22Rv1 (cell line): ENCODE data around the gene EFNA2.

ENCODE experiments used
- CTCF ChIP-seq: fragments of 450-650 bp; IDR thresholded peaks from 2 replicates; pipeline ENCODE4 v1.5.1; 2017; ENCODE audit warnings: mild to moderate bottlenecking
- ZFX ChIP-seq: fragments of 450-650 bp; IDR thresholded peaks from 2 replicates; pipeline ENCODE4 v1.6.1; 2017; ENCODE audit warnings: antibody characterized with exemption, borderline replicate concordance

DNA sequence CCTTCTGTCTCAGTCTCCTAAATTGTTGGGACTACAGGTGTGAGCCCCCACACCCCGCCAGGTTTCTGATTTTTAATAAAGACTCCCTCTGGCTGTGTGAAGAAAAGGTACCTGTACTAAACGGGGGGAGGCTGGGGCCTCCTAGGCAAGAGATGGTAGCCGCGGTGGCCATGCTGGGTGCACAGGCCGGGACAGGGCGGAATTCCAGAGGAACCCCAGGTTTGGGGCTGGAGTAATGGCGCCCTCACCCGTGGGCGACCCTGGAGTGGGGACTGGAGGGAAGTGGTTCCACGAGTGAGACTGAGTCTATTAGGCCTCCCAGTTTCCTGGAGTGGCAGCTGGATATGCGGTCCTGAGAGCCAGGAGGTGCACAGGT is 46.3 kb upstream of the EFNA2 start:
- no peak for TF ChIP-seq CTCF
- TF ChIP-seq ZFX: no peak
